Gastroesophageal sphincter (tissue), 3 donors: ENCODE measurements around the gene CDC42BPB.

Experiments used
- EP300 ChIP-seq: sonication (generic); formaldehyde crosslinking; IDR thresholded peaks from one replicate; pipeline ENCODE4 v1.6.1; 2017; ENCODE audit warnings: antibody characterized with exemption, mild to moderate bottlenecking
- POLR2A ChIP-seq, 2 donors: fragments of 450-650 bp; IDR thresholded peaks; one replicate each; pipeline ENCODE4 v1.6.1; 2017; ENCODE audit warnings: antibody characterized with exemption in 2 of 2, mild to moderate bottlenecking in 2 of 2, moderate library complexity in 1 of 2
- POLR2AphosphoS5 ChIP-seq: sonication (generic); formaldehyde crosslinking; IDR thresholded peaks from one replicate; pipeline ENCODE4 v1.6.1; 2017; ENCODE audit warnings: antibody characterized with exemption
- TF ChIP-seq, protein P1 (sequence below), 4 experiments: fragments of 200-600 bp in 2 of 4; fragments of 450-650 bp in 2 of 4; sonication (generic) in 1 of 4; IDR thresholded peaks; one replicate each; pipeline ENCODE4 v1.5.1; 2017 to 2019; ENCODE audit warnings: antibody characterized with exemption in 4 of 4, mild to moderate bottlenecking in 2 of 4, moderate library complexity in 2 of 4

DNA sequence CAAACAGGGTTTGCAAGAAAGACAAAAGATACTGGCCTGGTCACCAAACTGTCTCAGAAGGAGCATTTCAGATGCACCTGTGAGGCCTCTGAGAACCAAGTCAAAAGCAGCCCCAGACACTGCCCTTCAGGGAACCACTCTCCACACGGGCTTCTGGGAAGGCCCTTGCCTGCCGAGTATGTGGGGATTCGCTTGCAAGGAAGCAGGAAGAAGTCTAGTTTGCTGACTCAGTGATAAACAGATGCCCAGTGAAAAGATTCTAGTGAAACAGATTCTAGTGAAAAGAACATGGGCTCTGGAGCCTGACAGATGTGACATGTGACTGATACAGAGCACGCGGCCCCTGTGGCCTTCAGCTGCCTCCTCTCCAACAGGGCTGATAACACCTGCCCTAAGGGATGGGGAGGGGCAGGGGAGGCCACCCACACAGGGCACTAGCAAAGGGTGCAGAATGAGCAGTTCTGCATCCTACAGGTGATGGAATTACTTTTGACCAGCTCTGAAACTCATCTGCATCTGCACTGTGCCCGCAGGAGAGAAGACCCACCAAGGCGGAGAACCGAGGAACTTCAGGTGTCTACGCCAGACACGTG lies 115.8 kb downstream of the CDC42BPB start:
- TF ChIP-seq, protein P1, sequence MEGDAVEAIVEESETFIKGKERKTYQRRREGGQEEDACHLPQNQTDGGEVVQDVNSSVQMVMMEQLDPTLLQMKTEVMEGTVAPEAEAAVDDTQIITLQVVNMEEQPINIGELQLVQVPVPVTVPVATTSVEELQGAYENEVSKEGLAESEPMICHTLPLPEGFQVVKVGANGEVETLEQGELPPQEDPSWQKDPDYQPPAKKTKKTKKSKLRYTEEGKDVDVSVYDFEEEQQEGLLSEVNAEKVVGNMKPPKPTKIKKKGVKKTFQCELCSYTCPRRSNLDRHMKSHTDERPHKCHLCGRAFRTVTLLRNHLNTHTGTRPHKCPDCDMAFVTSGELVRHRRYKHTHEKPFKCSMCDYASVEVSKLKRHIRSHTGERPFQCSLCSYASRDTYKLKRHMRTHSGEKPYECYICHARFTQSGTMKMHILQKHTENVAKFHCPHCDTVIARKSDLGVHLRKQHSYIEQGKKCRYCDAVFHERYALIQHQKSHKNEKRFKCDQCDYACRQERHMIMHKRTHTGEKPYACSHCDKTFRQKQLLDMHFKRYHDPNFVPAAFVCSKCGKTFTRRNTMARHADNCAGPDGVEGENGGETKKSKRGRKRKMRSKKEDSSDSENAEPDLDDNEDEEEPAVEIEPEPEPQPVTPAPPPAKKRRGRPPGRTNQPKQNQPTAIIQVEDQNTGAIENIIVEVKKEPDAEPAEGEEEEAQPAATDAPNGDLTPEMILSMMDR (IDR thresholded peaks at IDR 0.05): no peak
- no peak for TF ChIP-seq EP300
- no peak for TF ChIP-seq POLR2A (IDR thresholded peaks at IDR 0.05)
- TF ChIP-seq POLR2AphosphoS5: no peak
